Posterior cingulate gyrus (tissue), 11 donors: ENCODE results near the gene PXDC1.

Experiments
- DNase-seq, 10 donors: peaks; one replicate each; pipeline versions ENCODE4 v3.0.0 to v3.0.0-alpha.2; 2020 to 2021; ENCODE audit warnings: mixed read lengths in 3 of 10
- intact Hi-C: fragments of 100-400 bp; cut with DNase I; formaldehyde crosslinking; loops from one replicate; pipeline ENCODE4 v1.15.1; 2023

Gene PXDC1

DNA sequence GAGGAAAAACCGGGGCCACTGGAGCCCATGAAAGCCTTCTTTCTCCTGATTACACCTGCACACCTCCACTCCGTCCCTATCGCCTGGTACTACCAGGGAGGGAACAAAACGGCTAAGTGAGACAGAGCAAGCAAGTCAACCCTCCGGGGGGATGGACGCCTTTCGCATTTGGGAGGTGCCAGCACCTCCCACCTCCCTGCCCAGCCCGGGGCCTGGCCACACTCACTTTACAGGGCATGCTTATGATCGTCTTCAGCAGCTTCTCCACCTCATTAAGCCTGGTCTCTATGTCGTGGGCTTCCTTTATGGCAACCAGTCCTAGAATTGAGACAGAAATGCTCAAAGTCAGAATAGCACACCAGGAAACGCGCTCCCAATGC, 13.7 kb downstream of the PXDC1 start:
- DNase-seq, result no peak
- intact Hi-C loops, result loop anchor here (10.0 kb wide), 1 partner anchor 283 kb away; the partner anchor contains the start of gene SLC22A23

DNA sequence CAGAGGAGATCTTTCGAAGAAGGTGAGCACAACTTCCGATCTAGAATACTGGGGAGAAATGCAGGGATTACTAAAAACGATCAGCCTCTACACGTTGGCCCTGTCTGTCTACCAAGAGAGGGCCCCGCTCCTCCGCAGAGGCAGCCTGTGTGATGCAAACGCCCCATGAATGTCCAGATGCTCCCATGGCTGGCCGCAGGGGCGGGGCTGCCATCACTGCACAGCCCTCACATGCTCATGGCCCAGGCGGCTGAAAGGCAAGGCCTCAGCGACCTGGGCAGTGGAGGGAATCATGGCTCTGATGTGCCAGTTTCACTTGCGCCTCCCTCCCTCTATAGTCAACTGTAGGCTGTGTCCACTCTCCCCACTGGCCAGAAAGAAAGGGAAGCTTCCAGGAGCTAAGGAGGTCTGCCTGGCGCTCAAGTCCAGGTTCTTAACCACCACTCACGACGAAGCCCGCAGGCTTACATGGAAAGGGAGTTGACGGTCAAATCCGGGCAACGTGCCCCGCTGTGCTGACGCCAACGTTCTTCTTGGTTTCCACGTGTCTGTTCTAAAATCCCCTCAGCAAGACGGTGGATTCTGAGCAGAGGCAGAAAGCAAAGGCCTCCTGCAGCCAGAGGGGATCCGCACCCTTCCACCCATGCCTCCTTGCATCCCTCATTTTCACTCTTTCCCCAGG, 14.2 kb downstream of the PXDC1 start:
- DNase-seq, result peak in 2 of 10 donors; percentile 70 to 82
- intact Hi-C loops, result loop anchor here (10.0 kb wide), 1 partner anchor 282 kb away; the partner anchor contains the start of gene SLC22A23

DNA sequence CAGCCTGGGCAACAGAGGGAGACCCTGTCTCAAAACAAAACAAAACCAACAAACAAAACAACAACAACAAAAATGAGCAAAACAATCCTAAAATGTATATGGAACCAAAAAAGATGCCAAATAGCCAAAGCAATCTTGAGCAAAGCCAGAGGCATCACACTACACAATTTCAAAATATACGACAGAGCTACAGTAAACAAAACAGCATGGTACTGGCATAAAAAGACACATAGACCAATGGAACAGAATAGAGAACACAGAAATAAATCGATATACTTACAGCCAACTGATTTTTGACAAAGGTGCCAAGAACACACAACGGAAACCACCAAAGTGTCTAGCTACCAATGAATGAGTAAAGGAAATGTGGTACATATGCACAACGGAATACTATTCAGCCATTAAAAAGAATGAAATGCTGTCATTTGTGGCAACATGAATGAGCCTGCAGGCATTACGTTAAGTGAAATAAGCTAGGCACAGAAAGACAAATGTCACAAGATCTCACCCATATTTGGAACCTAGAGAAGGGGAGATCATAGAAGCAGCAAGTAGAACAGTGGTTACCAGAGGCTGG, 16.4 kb downstream of the PXDC1 start:
- peak in 1 of 10 donors; percentile 18 for DNase-seq
- intact Hi-C loops, result loop anchor here (10.0 kb wide), 1 partner anchor 280 kb away; the partner anchor contains the start of gene SLC22A23

DNA sequence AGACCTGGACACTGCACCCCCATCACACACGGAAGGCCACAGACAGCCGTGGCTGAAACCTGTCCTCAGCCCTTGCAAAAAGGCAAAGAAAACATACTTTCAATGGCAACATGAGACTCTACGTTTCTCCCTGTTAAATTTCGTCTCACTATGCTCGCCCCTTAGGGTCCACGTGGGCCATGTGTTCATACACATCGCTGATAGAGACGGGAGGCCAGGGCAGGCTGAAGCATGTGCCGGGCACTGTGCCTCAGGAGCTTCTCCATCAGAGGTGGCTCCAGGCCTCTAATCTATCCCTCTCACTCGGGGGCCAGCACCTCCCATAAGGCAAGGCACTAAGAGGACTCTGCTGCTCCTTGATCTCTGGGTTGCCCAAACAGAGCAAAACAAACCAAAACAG, 17.5 kb downstream of the PXDC1 start:
- peak in 1 of 10 donors; percentile 66 for DNase-seq
- intact Hi-C loops, result loop anchor here (5.0 to 10.0 kb wide), 3 partner anchors 279 to 607 kb away; partner anchors contain the start of gene SLC22A23

DNA sequence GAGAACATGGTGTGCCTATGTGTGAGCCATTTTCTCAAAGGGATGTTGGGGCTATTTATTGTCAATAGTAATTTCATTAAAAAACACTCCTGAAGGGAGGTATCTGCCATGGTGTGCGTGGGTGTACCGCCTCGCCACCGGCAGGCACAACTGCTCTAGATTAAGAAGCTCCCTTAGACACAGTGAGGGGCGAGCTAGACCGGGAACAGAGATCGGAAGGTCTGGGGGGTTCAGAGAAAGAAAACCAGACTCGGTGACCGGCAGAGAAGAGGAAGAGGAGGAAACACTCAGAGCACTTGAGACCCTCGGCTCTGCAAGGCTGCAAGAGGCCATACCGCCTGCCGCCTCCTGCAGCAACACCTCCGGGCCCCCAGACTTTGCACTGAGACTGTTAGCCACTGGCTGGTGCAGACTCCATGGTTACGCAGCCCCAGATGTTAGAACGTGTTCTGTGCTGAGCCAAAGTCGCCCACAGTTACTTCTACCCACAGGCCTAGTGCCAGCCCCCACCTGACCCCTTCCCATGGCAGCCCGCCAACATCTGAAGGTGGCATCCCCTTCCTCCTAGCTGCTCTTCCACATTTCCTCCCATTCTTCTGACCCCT, 18.1 kb downstream of the PXDC1 start:
- intact Hi-C loops, result loop anchor here (5.0 to 10.0 kb wide), 3 partner anchors 279 to 606 kb away; partner anchors contain the start of gene SLC22A23
- DNase-seq, result peak in 2 of 10 donors; percentile 68 to 81

DNA sequence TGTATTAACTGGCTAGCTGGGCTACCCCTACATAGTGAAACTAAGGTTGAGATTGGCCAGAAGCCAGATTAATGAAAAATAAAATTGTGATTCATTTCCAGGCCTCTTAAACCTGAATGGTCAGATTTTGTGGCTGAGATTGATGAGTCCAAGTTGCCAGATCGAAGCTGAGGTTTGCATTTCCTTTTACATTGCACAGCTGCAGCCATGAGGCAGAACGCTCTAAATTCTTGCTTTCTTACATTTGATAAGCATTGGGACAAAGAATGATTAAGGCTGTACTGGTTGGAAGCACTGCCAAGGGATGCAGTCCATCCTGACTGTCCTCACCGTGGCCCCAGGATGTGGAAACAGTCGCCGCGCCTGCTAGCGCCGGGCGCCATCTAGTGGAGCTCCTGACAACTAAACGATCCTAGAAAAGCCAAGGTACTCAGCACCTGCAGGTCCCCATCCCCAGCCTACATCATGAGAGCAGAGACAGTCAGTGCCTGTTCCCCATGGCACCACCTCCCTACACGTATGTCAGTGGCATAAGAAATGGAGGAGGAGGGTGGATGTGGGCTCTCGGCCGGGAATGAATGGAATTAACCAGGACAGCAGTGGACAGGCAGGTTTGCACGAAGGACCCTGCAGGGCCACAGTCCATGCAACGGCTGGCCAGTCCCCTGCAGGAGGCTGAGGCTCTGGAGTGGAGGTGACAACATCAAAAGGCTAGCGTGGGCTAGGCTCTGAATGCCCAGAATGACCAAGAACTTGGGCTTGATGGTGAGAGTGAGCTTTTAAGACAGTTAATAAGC, 19.0 kb downstream of the PXDC1 start:
- peak; percentile 66 to 97 (median 84) for DNase-seq
- intact Hi-C loops, result loop anchor here (1.0 to 10.0 kb wide), 4 partner anchors 278 to 605 kb away; partner anchors contain the start of gene SLC22A23

DNA sequence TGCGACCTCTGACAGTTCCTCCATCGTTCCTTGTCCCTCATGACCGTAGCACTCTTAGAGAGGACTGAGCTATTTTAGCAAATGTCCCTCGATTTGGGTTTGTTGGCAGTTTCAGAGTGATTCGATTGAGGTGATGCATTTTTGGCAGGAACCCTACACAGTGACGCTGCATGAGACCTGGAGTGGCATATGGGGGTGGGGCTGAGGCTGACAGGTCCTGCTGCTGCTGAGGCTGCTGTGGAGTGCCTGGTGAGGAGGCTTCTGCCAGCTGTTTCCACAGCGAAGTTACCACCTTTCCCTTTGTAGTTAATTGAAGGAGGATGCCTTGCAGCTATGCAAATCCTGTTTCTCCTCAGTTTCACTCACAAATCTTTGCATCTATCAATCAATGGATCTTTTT, 19.8 kb downstream of the PXDC1 start:
- DNase-seq, result peak in 2 of 10 donors; percentile 29 to 46
- intact Hi-C loops, result loop anchor here (1.0 to 10.0 kb wide), 4 partner anchors 277 to 604 kb away; partner anchors contain the start of gene SLC22A23

DNA sequence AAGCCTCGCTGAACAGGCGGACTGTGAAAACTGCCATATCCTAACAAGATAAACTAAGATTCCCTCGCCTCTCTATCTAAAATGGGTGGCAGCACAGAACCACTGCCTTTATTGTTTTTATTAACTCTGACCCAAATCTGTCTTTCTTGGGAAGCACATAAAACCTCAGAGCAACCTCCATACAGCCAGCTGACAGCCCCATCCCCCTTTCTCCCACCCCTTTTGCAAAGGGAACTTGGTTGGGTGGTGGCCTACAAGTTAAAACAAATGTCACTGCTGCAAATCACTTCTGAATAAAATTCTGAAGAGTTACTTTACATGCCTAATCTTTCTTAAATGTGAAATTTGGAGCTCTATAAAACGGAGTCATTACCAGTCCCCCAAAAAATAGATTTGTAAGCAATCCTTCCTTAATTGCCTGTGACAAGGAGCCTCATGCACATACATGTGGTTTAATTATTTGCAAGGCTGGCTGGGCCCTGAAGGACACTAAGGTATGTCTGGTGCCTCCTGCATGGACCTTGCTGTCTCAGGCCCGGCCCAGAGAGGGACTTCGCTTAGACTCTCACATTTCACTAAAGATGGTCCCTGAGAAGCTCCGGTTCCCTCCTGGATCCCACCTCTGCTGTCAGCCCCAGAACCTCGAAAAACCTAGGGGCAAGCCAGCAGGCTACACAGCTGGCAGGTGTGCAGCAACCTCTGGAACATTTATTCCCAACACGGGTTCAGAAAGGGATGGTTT, 21.7 kb downstream of the PXDC1 start:
- intact Hi-C loops, result loop anchor here (5.0 to 10.0 kb wide), 3 partner anchors 275 to 602 kb away; partner anchors contain the start of gene SLC22A23
- peak in 2 of 10 donors; percentile 16 to 43 for DNase-seq

DNA sequence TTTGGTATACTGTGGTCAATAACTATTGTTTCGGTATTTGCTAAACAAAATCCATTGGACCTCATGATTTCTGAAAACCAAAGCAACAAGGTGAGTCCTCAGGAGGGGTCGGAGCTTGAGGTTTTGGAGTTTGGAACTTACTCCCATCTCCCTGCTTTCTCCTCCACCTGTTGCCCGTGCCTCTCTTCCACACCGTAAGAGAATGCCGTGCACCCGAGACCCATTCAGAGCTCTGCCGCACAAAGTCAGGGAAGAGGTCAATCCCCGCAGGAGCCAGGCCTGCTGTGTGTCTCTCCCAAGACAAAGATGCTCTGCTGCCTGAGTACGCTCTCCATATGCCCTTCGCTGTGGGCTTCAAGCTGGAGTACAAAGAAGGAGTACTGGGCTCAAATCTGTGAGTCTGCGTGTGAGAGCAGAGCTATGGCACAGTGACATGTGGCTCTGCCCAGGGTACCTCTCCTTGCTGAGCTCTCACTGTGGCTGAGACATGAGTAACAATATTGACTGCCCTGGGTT, 23.9 kb downstream of the PXDC1 start:
- intact Hi-C loops, result no loop called here

DNA sequence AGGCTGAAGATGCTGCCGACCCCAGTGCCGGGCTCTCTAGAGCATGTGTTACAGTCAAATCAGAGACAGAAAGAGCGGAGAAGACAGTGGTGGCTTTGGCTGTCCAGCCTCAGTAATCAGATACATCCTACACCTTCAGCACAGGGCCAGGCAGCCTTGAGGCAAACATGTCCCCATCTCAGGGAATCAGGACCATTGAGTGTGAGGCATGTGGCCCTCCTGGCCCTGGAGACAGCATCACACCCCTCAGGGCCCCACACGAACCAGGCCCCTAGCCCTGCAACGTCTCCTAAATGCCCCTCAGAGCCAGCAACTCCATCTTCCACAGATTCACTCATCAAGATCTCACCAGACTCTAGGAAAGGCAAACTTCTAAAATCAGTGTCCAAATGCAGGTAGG, 24.5 kb downstream of the PXDC1 start:
- peak in 2 of 10 donors; percentile 43 to 55 for DNase-seq
- intact Hi-C loops, result no loop called here

More for the DNA sequence above, 23.9 kb downstream of the PXDC1 start:
- peak in 2 of 10 donors; percentile 46 to 49 for DNase-seq

DNA sequence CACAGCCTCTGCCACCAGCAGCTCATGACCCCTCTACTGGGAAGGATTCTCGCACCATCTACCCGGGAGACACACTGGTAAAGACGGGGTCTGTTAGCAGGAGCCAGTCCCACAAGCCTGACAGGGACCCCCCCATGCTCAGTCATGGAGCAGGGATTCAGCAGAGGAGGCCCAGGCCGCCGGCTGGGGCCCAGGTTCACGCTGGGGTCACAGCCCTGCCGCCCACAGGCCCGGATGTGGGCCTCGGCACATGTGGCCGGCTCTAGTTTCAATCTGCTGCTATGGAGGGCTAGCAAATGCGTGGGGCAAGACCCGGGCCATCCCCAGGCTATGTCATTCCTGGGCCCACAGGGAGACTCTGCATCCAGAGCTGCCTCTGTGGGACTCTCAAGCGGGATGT, 25.1 kb downstream of the PXDC1 start:
- peak in 2 of 10 donors; percentile 43 to 77 for DNase-seq
- intact Hi-C loops, result no loop called here

DNA sequence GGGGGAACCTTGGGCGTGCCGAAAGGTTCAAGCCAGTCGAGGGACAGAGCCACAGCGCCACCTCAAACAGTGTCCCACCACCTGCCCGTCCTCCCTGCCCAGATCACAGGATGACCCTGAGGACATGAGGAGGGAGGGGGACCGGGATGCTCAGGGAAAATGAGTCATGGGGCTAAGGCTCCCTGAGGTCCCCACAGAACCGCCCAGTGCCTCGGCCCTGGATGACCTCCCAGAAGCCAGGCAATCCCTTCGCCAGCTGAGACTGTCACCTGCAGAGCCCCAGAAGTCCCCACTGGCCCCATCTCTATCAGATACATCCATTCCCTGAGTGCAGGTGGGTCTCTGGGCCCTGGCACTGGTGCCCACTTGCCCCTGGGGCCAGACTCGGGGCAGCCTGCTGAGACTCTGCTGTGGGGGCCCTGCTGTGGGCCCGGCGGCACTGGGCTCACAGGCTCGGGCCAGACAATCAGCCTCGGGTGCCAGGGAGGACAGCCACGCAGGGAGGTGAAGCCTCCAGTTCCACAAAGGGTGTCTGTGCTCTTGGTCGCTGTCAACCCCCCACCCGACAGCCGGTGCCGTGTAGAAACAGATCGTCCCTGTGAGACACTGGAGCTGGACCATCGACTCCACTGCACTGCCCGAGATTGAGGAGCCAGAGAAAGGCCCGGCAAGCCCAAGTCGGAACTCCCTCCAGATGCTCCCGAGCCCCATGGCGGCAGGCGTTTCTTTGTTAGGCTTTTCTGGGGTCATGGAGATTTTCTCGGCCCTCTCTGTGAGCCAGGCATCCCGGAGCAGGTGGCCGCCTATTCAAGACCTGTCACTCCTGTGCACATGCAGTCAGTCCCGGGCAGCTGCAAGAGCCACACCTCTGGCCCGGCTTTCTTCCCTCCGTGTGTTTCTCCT, 26.1 kb downstream of the PXDC1 start:
- intact Hi-C loops, result no loop called here
- DNase-seq, result peak in 2 of 10 donors; percentile 74 to 80

DNA sequence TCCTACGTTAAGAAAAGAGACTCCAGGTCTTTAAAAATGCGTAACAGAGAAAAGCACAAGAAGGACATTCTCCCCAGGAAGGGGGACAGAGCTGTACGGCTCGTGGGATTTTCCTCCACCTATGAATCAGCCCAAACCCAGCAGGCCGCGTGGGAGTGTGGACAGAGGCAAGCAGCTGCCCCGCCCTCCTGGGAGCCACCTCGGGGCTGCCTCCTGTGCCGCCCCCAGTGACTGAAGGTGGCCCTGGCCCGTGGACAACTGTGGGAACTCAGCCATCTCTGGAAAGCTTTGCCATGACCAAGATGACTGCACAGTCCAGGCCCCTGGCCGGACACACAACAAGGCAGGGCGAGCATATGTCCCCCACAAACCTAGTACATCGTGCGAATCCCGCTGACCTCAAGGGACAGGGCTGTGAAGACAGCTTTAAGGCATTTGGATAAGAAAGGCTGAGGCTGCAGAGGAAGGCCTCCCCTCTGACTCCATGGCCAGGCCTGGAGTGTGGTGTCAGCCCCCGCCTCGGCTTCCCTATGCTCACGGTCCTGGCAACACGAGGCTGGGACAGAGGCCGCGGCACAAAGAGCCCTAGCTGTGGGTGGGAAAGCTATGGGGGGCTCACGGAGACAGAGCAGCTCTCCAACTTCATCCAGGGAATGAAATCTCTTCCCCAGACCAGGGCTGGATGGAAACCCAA, 26.9 kb downstream of the PXDC1 start:
- intact Hi-C loops, result no loop called here
- peak in 3 of 10 donors; percentile 40 to 91 (median 89) for DNase-seq

DNA sequence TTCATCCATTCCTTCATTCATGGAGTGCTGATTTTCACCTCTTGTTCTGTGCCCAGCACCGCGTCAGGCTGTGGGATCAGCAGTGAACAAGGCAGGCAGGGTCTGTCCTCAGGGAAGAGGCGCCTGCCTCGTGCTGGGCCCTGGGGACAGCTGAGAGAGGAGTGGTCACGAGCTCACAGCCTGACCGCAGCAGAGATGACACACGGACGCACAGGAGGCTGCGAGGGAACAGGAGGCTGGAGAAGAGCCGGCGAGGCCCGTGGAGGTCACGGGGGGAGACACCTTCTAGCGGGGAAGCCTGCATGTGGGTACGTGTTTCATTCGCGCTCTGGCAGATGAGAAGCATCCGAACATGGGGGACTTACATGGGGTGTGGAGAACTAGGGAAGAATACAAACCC, 27.5 kb downstream of the PXDC1 start:
- peak in 1 of 10 donors; percentile 75 for DNase-seq
- intact Hi-C loops, result no loop called here

DNA sequence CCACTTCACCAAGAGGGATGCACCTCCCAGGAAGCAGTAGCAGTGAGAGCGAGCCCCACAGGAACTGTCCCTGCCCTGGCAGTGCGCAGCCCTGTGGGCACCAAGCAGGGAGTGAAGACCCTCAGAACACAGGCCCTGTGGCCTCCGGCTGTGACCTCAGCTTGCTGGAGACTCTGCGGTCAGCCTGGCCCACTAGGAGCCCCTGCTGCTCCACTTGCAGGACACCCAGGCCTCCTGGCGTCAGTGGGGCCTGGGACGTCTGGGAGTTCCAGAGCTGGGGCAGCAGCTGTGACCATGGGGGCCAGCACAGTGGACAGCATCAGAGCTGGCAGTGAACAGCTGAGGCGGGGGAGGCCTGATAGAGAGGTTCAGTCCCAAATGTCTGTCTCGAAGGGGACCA, 28.3 kb downstream of the PXDC1 start:
- peak in 1 of 10 donors; percentile 78 for DNase-seq

DNA sequence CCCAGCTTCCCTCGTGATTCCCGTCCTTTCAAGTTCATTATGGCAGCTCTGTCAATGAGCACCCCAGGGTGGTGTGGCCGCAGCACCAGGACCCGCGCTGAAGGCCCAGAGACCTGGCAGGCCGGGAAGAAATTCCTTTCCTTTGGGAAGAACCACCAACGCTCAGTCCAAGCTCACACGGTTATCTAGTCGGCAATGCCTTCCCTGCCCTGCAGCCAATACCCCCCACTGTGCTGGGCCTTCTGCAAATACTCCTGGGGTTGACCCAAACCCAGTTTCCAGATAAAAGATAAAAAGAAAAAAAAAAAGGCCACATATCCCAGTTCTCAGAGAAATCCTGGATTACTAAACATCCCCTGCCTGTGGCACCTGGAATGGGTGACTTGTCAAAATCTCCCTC, 28.7 kb downstream of the PXDC1 start:
- DNase-seq, result peak in 1 of 10 donors; percentile 24
- intact Hi-C loops, result no loop called here

More for the DNA sequence above, 28.3 kb downstream of the PXDC1 start:
- intact Hi-C loops, result no loop called here

DNA sequence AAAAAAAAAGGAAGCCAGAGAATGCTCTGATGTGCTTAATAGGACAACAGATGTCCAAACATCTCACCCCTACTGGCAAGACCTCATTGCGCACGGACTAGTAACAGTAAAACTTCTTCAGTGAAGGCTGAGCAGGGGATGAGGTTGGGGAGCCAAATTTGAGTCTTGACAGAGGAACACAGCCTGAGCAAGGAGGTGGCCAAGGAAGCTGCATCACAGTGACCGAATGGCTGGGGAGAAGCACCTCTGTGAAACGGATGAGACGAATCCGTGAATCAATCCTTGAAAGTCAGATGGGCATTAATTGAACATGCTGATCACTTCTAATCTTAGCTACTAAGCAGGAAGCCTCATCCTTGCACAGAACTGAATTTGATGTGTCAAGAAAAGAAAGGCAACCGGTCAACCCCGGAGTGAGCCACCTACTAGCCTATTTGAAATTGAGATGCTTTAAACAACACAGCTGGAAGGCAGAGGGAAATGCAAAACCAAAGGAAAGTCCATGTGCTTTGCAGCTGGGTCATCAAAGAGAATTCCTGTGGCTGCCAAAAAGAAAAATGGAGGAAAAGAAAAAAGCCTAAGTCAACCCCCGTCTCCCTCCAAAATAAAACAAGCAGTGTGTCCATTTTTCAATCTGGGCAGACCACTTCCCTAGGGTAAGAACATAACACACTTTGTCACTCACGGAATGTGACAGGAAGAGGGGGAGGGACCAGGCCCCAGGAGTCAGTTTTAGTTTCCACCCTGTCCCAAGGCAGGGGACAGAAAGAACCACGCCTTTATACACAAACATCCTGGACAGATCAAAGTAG, 29.5 kb downstream of the PXDC1 start:
- intact Hi-C loops, result no loop called here
- peak in 1 of 10 donors; percentile 24 for DNase-seq
